Body of pancreas (tissue), 4 donors: ENCODE measurements around the gene CREM. TPM values are rescaled to one million over a fixed set of nuclear protein-coding genes. Genes with fewer than 3 reads are reported as not detected.
"Not testable (repeated sequence)": the region's sequence is repeated elsewhere in the genome, so short reads cannot be mapped to it uniquely, and the experiment has no call there.

Experiments used
- ATAC-seq: fragments of 150-250 bp; one replicate; pipeline ENCODE4 v1.9.1; 2016
- DNase-seq, 4 donors: peaks; one replicate each; pipeline ENCODE4 v3.0.0-alpha.2; 2019
- H3K27ac ChIP-seq, 4 donors: fragments of 200-600 bp; sonication (generic); 1 replicate in 3 of 4; 2 replicates in 1 of 4; pipeline versions ENCODE4 v1.5.1 to v1.6.1; 2016 to 2019; ENCODE audit warnings: mild to moderate bottlenecking in 1 of 4, mixed read lengths in 1 of 4, moderate library complexity in 1 of 4
- H3K27me3 ChIP-seq, 2 donors: fragments of 200-600 bp; sonication (generic); one replicate each; pipeline ENCODE4 v1.6.0; 2016; ENCODE audit warnings: mild to moderate bottlenecking in 1 of 2
- H3K36me3 ChIP-seq, 2 donors: fragments of 200-600 bp; sonication (generic); replicated peaks in 1 of 2; 2 replicates each; pipeline ENCODE4 v1.5.1; 2016; ENCODE audit warnings: low read depth in 2 of 2; ENCODE audit not compliant: insufficient read depth in 1 of 2
- H3K4me1 ChIP-seq: fragments of 200-600 bp; sonication (generic); one replicate; pipeline ENCODE4 v1.6.0; 2016
- H3K4me3 ChIP-seq, 2 donors: fragments of 200-600 bp; sonication (generic); 1 replicate in 1 of 2; 2 replicates in 1 of 2; pipeline ENCODE4 v1.5.1; 2016 to 2019
- H3K9me3 ChIP-seq, 3 donors: fragments of 200-600 bp; sonication (generic); 1 replicate in 2 of 3; 2 replicates in 1 of 3; pipeline ENCODE4 v1.5.1; 2016
- POLR2A ChIP-seq, 3 donors: fragments of 450-650 bp; IDR thresholded peaks; one replicate each; pipeline ENCODE4 v1.6.1; 2016; ENCODE audit warnings: antibody characterized with exemption in 3 of 3, mild to moderate bottlenecking in 2 of 3
- WGBS, 2 donors: methylation state at CpG; one replicate each; pipeline ENCODE4 v1.1.5; 2017; 5-methylcytosine and 5-hydroxymethylcytosine counted together
- intact Hi-C: fragments of 100-400 bp; cut with DNase I; formaldehyde crosslinking; loops from one replicate; pipeline ENCODE4 v1.15.1; 2023
- total RNA-seq, 2 donors: library from RNA; depleted of rRNA; stranded (reverse); fragments of >200 nt; gene quantifications; one replicate each; pipeline ENCODE4 v1.1.0, GENCODE V29; 2016
- TF ChIP-seq, protein P1 (sequence below), 7 experiments: fragments of 450-650 bp in 4 of 7; fragments of 200-600 bp in 3 of 7; sonication (generic) in 3 of 7; IDR thresholded peaks; one replicate each; pipeline ENCODE4 v1.5.1; 2016 to 2019; ENCODE audit warnings: antibody characterized with exemption in 7 of 7

The CREM gene
- 10 to 100 TPM; 10.5 to 26.7 TPM for total RNA-seq

DNA sequence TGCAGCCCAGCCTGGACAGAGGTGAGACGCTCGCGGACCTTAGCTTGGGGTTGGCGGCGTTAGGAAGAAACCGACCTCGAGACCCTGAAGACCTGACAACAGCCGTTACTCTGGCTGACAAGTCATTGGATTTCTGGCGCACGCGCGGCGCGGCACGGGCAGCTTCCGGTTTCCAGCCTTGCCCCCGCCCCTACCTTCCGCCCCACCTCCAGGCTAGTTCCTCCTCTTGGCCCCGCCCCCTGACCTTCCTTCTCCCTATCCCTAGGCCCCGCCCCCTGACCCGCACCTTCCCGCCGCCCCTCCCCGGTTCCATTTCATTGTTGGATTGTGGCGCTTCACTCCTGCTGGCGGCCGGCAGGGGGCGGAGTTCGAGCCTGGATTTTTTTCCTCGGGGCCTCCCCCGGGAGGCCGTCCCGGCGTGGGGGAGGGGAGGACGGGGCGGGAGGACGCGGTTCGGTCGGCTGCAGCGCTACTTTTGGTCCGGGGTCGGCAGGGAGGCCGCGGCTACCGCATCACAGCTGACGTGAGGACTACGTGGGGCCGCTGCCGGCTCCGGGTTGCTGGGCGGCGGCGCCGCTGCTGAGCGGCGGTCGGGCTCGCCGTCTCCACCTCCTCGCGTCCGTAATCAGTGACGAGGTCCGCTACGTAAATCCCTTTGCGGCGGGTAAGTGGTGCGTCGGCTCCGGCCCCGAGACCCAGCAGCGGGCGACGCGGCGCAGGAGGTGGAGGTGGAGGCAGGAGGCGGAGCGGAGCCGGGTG is at the start of gene CREM:
Gene CREM (plus strand): TSS at position 317 of the 759 bp plus-strand sequence. CDS start 10,990 bp downstream, outside the sequence.
- intact Hi-C loops = no loop called here
- Histone ChIP-seq H3K27ac (peak within 1 kb of the TSS; percentile 85 to 99 (median 94)), H3K36me3 (no peaks in the 10 kb centered on the region), H3K9me3 (no peaks in the 10 kb centered on the region), H3K27me3 (no peaks in the 10 kb centered on the region), H3K4me1 (peaks cover 40% of the 10 kb centered on the region), H3K4me3 (peak within 1 kb of the TSS; percentile 19 to 83)
- DNase-seq = peak; percentile 100
- peak; percentile 92 for ATAC-seq
- TF ChIP-seq, protein P1, sequence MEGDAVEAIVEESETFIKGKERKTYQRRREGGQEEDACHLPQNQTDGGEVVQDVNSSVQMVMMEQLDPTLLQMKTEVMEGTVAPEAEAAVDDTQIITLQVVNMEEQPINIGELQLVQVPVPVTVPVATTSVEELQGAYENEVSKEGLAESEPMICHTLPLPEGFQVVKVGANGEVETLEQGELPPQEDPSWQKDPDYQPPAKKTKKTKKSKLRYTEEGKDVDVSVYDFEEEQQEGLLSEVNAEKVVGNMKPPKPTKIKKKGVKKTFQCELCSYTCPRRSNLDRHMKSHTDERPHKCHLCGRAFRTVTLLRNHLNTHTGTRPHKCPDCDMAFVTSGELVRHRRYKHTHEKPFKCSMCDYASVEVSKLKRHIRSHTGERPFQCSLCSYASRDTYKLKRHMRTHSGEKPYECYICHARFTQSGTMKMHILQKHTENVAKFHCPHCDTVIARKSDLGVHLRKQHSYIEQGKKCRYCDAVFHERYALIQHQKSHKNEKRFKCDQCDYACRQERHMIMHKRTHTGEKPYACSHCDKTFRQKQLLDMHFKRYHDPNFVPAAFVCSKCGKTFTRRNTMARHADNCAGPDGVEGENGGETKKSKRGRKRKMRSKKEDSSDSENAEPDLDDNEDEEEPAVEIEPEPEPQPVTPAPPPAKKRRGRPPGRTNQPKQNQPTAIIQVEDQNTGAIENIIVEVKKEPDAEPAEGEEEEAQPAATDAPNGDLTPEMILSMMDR (IDR thresholded peaks at IDR 0.05) = peak; percentile 94 to 97 (median 96)
- peak; percentile 97 to 99 (median 98) for TF ChIP-seq POLR2A (IDR thresholded peaks at IDR 0.05)
- WGBS, 2 donors = 1 to 2% methylated on average over 25 to 80 of the region's 80 CpGs

DNA sequence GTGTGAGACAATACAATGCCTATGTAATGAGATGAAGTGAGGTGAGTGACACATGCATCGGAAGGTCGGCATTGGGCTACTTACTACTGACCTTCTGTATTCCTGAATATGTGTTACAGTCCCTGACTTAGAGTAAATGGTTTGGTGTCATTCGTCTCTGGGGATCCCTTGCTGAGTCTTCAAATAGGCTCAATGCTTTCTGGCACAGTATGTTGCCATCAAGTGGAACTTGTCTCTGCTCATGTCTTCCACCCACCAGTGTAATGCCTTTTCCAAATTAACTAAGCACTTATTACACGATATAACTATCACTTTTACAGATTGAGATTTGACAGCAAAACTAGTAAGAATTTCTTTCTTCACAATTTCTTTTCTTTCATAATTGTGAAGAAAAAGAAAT is 47.4 kb upstream of the CREM start:
- DNase-seq = no peak
- Histone ChIP-seq H3K4me1 (peaks cover under 1% of the 10 kb centered on the region), H3K4me3 (no peak overlapping the region), H3K27me3 (no peaks in the 10 kb centered on the region), H3K27ac (no peak overlapping the region), H3K36me3 (no peaks in the 10 kb centered on the region), H3K9me3 (no peaks in the 10 kb centered on the region)
- no peak for ATAC-seq
- WGBS, 2 donors = 81 to 91% methylated on average over 4 of the region's 4 CpGs
- TF ChIP-seq, protein P1 (IDR thresholded peaks at IDR 0.05) = no peak
- no peak for TF ChIP-seq POLR2A (IDR thresholded peaks at IDR 0.05)
- intact Hi-C loops = no loop called here

- TF ChIP-seq POLR2A (IDR thresholded peaks at IDR 0.05) = no peak
- TF ChIP-seq, protein P1 (IDR thresholded peaks at IDR 0.05) = no peak
- no peak overlapping the region for H3K4me3 ChIP-seq
- WGBS, 2 donors = 81 to 100% methylated on average over 3 of the region's 3 CpGs
- ATAC-seq = no peak
- H3K27me3 ChIP-seq = no peaks in the 10 kb centered on the region
- intact Hi-C loops = no loop called here
- H3K4me1 ChIP-seq = peaks cover 6% of the 10 kb centered on the region
- H3K9me3 ChIP-seq = no peaks in the 10 kb centered on the region
- DNase-seq = no peak
- no peaks in the 10 kb centered on the region for H3K36me3 ChIP-seq
- no peak overlapping the region for H3K27ac ChIP-seq
These were observed 46.9 kb upstream of the CREM start for GRCh38 chr10:35079763-35080162.

- H3K27ac ChIP-seq, H3K4me3 ChIP-seq, ATAC-seq, intact Hi-C loops, DNase-seq, H3K9me3 ChIP-seq, H3K36me3 ChIP-seq, H3K27me3 ChIP-seq: not testable (repeated sequence)
- peaks cover 11% of the 10 kb centered on the region for H3K4me1 ChIP-seq
- 94 to 100% methylated on average over 1 of the region's 1 CpG for WGBS, 2 donors
These were observed 46.4 kb upstream of the CREM start for GRCh38 chr10:35080261-35080660.

DNA sequence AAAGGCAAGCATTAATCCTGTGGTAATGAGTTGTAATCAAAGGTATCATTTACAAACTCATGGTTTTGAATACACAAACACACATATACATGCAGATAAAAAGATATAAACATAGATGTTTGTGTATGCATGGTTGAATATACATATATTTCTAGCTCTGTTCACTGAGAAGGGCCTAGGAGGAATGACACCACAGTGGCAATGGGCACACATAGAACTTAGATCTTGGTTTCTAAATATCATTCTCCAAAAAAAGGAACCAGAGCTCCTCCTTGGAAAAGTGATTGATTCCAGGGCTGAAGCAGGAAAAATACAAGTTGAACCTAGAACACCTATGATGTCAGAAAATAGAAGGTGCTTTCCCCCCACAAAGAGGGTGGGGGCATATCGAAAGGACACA is 43.4 kb upstream of the CREM start:
- Histone ChIP-seq H3K9me3 (no peaks in the 10 kb centered on the region), H3K27me3 (no peaks in the 10 kb centered on the region), H3K27ac (no peak overlapping the region), H3K4me1 (peaks cover 40% of the 10 kb centered on the region), H3K4me3 (no peak overlapping the region), H3K36me3 (no peaks in the 10 kb centered on the region)
- 96 to 97% methylated on average over 1 of the region's 1 CpG for WGBS, 2 donors
- intact Hi-C loops = no loop called here
- ATAC-seq (no peak), DNase-seq (no peak)
- no peak for TF ChIP-seq POLR2A (IDR thresholded peaks at IDR 0.05)
- TF ChIP-seq, protein P1 (IDR thresholded peaks at IDR 0.05) = no peak
